Neural progenitor cell (in vitro differentiated cells): ENCODE measurements around the gene RHBG. TPM values are rescaled to one million over a fixed set of nuclear protein-coding genes. Genes with fewer than 3 reads are reported as not detected.

Experiments
- DNase-seq: peaks from one replicate; pipeline ENCODE4 v3.0.0-alpha.2; 2016; ENCODE audit warnings: low spot score
- H2AFZ ChIP-seq: fragments of 200-600 bp; sonication (generic); replicated peaks from 2 replicates; pipeline ENCODE4 v1.6.1; 2016; ENCODE audit warnings: antibody characterized with exemption
- H3F3A ChIP-seq: fragments of 200-600 bp; sonication (generic); 2 replicates; pipeline ENCODE4 v1.6.1; 2016; ENCODE audit warnings: antibody characterized with exemption, low read depth
- H3K27ac ChIP-seq: fragments of 200-600 bp; sonication (generic); 2 replicates; pipeline ENCODE4 v1.5.1; 2016; ENCODE audit warnings: mild to moderate bottlenecking
- H3K27me3 ChIP-seq: fragments of 200-600 bp; sonication (generic); 2 replicates; pipeline ENCODE4 v1.6.1; 2016; ENCODE audit warnings: mild to moderate bottlenecking, moderate library complexity
- H3K36me3 ChIP-seq: fragments of 200-600 bp; sonication (generic); 2 replicates; pipeline ENCODE4 v1.5.1; 2016
- H3K4me1 ChIP-seq: fragments of 200-600 bp; sonication (generic); 2 replicates; pipeline ENCODE4 v1.6.1; 2016; ENCODE audit warnings: mixed run types
- H3K4me2 ChIP-seq: fragments of 200-600 bp; sonication (generic); 2 replicates; pipeline ENCODE4 v1.6.1; 2016
- H3K4me3 ChIP-seq: fragments of 200-600 bp; sonication (generic); 2 replicates; pipeline ENCODE4 v1.5.1; 2016
- H3K79me2 ChIP-seq: fragments of 200-600 bp; sonication (generic); 2 replicates; pipeline ENCODE4 v1.6.1; 2016; ENCODE audit warnings: low read depth
- H3K9ac ChIP-seq: fragments of 200-600 bp; sonication (generic); 2 replicates; pipeline ENCODE4 v1.6.1; 2016
- H3K9me3 ChIP-seq: fragments of 200-600 bp; sonication (generic); 2 replicates; pipeline ENCODE4 v1.5.1; 2016; ENCODE audit warnings: low read depth
- H4K20me1 ChIP-seq: fragments of 200-600 bp; sonication (generic); 2 replicates; pipeline ENCODE4 v1.6.1; 2016; ENCODE audit warnings: low read depth
- H3K27ac Mint-ChIP-seq: 3 replicates; pipeline ENCODE4 v1.8.0; 2021; ENCODE audit warnings: mixed read lengths
- H3K27me3 Mint-ChIP-seq: 2 replicates; pipeline ENCODE4 v1.8.0; 2022; ENCODE audit warnings: low read depth, mild to moderate bottlenecking, inconsistent platforms, moderate library complexity, mixed read lengths; ENCODE audit not compliant: insufficient read depth
- H3K36me3 Mint-ChIP-seq: 3 replicates; pipeline ENCODE4 v1.8.0; 2021; ENCODE audit warnings: mixed read lengths
- H3K4me1 Mint-ChIP-seq: 3 replicates; pipeline ENCODE4 v1.8.0; 2021; ENCODE audit warnings: mixed read lengths
- H3K4me3 Mint-ChIP-seq: 3 replicates; pipeline ENCODE4 v1.8.0; 2021; ENCODE audit warnings: mild to moderate bottlenecking, moderate library complexity, mixed read lengths
- H3K9me3 Mint-ChIP-seq: 3 replicates; pipeline ENCODE4 v1.8.0; 2020; ENCODE audit warnings: mixed read lengths
- CTCF ChIP-seq: fragments of 200-600 bp; sonication (generic); IDR thresholded peaks from 2 replicates; pipeline ENCODE4 v1.5.1; 2017; ENCODE audit warnings: antibody characterized with exemption, mild to moderate bottlenecking
- EZH2 ChIP-seq: fragments of 200-600 bp; sonication (generic); IDR thresholded peaks from 2 replicates; pipeline ENCODE4 v1.6.1; 2017; ENCODE audit warnings: antibody characterized with exemption, mild to moderate bottlenecking, moderate library complexity
- EZH2phosphoT487 ChIP-seq: fragments of 200-600 bp; sonication (generic); IDR thresholded peaks from 2 replicates; pipeline ENCODE4 v1.6.1; 2017; ENCODE audit warnings: antibody characterized with exemption
- total RNA-seq: library from RNA; depleted of rRNA; stranded (reverse); fragments of >200 nt; gene quantifications from 2 replicates; pipeline ENCODE4 v1.2.3, GENCODE V29; 2015; ENCODE audit warnings: low replicate concordance

Gene RHBG
- total RNA-seq, 1 donor from 2014 or later, result not detected

GRCh38 chr1:156400191-156400935, 31.4 kb downstream of the RHBG start:
- Histone ChIP-seq H4K20me1 (no peaks in the 10 kb centered on the region), H3K4me2 (peak overlapping the region; percentile 54), H3K4me1 (peaks cover 31% of the 10 kb centered on the region), H3F3A (peaks cover 29% of the 10 kb centered on the region), H3K9ac (no peak overlapping the region), H3K79me2 (no peaks in the 10 kb centered on the region), H3K27ac (no peak overlapping the region), H2AFZ (no peak overlapping the region), H3K4me3 (no peak overlapping the region), H3K9me3 (no peaks in the 10 kb centered on the region), H3K27me3 (peaks cover 48% of the 10 kb centered on the region), H3K36me3 (no peaks in the 10 kb centered on the region)
- H3K4me1 Mint-ChIP-seq, result peaks cover 20% of the 10 kb centered on the region
- no peak overlapping the region for H3K4me3 Mint-ChIP-seq
- H3K9me3 Mint-ChIP-seq, result no peaks in the 10 kb centered on the region
- no peak overlapping the region for H3K27ac Mint-ChIP-seq
- peaks cover 2% of the 10 kb centered on the region for H3K36me3 Mint-ChIP-seq
- H3K27me3 Mint-ChIP-seq, result peaks cover 37% of the 10 kb centered on the region
- DNase-seq, result no peak
- TF ChIP-seq EZH2 (no peak), EZH2phosphoT487 (no peak)

GRCh38 chr1:156401041-156401574, 32.1 kb downstream of the RHBG start:
- H3K27me3 Mint-ChIP-seq, result peaks cover 39% of the 10 kb centered on the region
- peaks cover 2% of the 10 kb centered on the region for H3K36me3 Mint-ChIP-seq
- H3K4me1 ChIP-seq, result peaks cover 31% of the 10 kb centered on the region

GRCh38 chr1:156401681-156402081, 32.7 kb downstream of the RHBG start:
- Histone ChIP-seq H3K9me3 (no peaks in the 10 kb centered on the region), H3K27ac (no peak overlapping the region), H4K20me1 (no peaks in the 10 kb centered on the region), H3K79me2 (no peaks in the 10 kb centered on the region), H3K36me3 (no peaks in the 10 kb centered on the region), H3K4me1 (peaks cover 31% of the 10 kb centered on the region), H3F3A (peaks cover 29% of the 10 kb centered on the region), H2AFZ (no peak overlapping the region), H3K4me2 (no peak overlapping the region), H3K4me3 (no peak overlapping the region), H3K27me3 (peaks cover 61% of the 10 kb centered on the region), H3K9ac (no peak overlapping the region)
- Mint-ChIP-seq H3K9me3 (no peaks in the 10 kb centered on the region), H3K27me3 (peaks cover 36% of the 10 kb centered on the region), H3K36me3 (peaks cover 2% of the 10 kb centered on the region), H3K4me3 (peak overlapping the region; percentile 25), H3K4me1 (peaks cover 20% of the 10 kb centered on the region), H3K27ac (no peak overlapping the region)
- TF ChIP-seq CTCF (no peak), EZH2phosphoT487 (no peak), EZH2 (no peak)
- DNase-seq, result peak; percentile 69

More at GRCh38 chr1:156401041-156401574, 32.1 kb downstream of the RHBG start:
- Histone ChIP-seq H3K79me2 (no peaks in the 10 kb centered on the region), H3F3A (peaks cover 29% of the 10 kb centered on the region), H3K27ac (no peak overlapping the region), H4K20me1 (no peaks in the 10 kb centered on the region), H3K9me3 (no peaks in the 10 kb centered on the region), H3K36me3 (no peaks in the 10 kb centered on the region), H3K9ac (no peak overlapping the region), H3K27me3 (peaks cover 55% of the 10 kb centered on the region), H3K4me3 (no peak overlapping the region), H2AFZ (no peak overlapping the region), H3K4me2 (no peak overlapping the region)
- Mint-ChIP-seq H3K4me1 (peaks cover 20% of the 10 kb centered on the region), H3K9me3 (no peaks in the 10 kb centered on the region), H3K4me3 (peak overlapping the region; percentile 25), H3K27ac (no peak overlapping the region)
- no peak for DNase-seq
- TF ChIP-seq EZH2phosphoT487, result no peak
- TF ChIP-seq CTCF, result no peak
- no peak for TF ChIP-seq EZH2
